Pulmonary artery endothelial cell (primary cell): ENCODE measurements around the gene ZFYVE28. TPM values are rescaled to one million over a fixed set of nuclear protein-coding genes. Genes with fewer than 3 reads are reported as not detected.
"Not testable (repeated sequence)": the region's sequence is repeated elsewhere in the genome, so short reads cannot be mapped to it uniquely, and the experiment has no call there.

Source experiments
- DNase-seq: peaks from one replicate; pipeline ENCODE4 v3.0.0-alpha.2; 2011; ENCODE audit warnings: low read depth, low spot score
- total RNA-seq: library from RNA; depleted of rRNA; stranded (reverse); fragments of >200 nt; gene quantifications from 2 replicates; pipeline ENCODE4 v1.2.3, GENCODE V29; 2014

The ZFYVE28 gene
- total RNA-seq, 1 donor from 2014 or later = 10.8 TPM

DNA sequence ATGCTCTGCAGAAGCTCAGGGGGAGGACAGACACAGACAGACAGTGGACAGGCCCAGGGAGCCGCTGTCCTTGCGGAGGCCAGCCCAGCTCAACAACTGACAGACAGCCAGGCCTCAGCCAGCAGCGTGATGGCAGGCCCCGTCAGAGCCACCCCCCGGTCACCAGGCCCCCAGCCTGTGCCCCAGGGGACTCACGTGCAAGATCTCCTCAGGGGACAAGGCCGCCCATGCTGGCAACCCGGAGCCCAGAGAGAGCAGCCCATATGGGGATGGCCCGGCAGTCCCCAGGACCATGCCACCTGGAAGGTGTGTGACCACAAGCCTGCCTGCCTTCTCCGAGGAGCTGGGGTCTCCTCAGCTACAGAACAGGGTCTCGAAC, 128.5 kb downstream of the ZFYVE28 start:
- DNase-seq = no peak

DNA sequence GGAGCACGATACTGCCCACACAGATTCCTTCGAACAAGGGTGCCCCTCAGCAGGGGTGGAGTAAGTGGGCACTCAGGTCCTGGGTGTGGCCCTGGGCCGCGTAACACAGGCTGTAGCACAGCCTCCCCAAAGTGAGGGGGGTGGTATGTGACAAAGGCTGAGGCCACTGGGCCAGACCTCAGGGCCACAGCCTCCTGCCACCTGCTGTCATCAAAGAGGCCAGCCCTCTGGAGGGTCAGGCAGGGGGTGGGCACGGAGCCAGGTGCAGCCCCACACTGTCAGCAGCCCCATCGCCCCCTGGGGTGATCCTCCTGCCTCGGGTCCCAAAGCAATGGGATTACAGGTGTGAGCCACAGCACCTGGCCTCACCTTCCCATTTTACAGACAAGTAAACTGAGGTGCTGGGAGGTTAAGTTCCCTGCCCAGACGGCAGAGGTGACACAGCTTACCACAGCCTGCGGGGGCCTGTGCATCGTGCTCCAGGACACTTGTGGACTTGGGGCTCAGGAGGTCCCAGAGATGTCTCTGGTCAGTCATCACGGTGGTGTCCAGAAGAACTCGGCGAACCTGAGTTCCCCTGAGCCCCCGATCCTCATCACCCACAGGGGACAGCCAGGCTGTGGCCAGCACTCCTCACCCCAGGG, 129.0 kb downstream of the ZFYVE28 start:
- no peak for DNase-seq

DNA sequence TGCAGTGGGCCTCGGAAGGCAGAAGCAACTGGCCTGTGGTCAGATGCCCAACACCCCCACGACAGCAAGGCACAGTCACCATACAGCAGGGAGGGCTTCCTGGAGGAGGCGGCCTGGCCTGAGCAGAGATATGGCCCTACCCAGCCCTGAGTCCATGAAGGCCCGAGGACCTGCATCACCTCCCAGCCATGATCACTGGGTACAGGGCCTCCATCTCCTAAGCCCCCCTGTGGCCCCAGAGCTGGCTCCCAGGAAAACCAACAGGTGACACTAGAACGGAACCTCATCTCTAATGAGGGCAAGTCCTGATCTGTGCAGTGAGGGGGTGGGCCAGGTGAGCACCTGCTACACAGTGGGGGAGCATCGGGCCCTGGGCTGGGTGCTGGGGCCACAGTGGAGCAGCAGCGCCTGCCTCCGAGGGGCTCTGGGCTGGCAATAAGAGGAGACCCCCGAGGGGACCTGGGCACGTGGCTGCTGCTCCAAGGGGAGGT, 130.3 kb downstream of the ZFYVE28 start:
- no peak for DNase-seq

DNA sequence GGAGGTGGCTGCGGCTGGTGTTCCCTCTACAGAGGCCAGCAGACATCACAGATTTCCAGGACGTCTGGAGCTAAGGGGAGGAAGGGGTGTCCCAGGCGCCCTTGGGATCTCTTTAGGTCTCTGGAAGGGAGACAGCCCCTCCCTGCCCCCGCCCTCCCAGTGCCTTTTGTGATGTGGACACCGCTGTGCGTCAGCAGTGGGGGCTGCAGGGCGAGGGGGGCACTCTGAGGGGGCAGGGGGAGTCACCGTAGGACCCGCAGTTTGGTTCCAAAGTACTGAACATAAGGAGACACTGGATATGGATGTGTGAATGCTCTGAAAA, 130.9 kb downstream of the ZFYVE28 start:
- DNase-seq = no peak

- DNase-seq = no peak
Observed at GRCh38 chr4:2286904-2287593, 131.4 kb downstream of the ZFYVE28 start.

- DNase-seq = no peak
Observed at GRCh38 chr4:2285613-2286381, 132.6 kb downstream of the ZFYVE28 start.

DNA sequence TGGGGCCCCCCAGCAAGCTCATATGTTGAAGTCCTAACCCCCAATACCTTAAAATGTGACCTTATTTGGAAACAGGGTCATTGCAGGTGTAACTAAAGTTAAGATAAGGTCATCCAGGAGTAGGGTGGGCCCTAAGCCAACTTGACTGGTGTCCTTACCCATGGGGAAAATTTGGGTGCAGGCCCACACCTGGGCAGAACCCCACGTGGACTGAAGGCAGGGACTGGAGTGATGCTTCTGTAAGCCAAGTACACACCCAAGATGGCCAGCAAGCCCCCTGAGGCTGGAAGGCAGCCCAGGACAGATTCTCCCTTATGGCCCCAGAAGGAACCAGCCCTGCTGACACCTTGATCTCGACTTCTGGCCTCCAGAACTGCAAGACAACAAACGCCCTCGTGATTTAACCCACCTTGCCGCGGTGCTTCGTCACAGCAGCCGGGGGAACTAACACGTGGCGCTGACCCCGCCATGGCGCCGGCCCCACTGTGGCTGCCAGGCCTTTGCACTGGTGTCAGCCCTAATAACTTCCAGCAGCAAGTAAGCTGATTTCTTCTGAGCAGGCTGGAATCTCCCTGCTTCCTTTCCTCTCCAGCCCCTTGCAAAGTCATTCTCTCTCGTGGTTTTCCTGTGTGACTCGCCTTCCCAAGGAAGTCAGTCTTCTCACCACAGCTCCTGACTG, 133.4 kb downstream of the ZFYVE28 start:
- peak; percentile 43 for DNase-seq

GRCh38 chr4:2284161-2284933, 134.1 kb downstream of the ZFYVE28 start:
- no peak for DNase-seq

GRCh38 chr4:2283199-2283711, 135.2 kb downstream of the ZFYVE28 start:
- DNase-seq = no peak

- no peak for DNase-seq
Observed at GRCh38 chr4:2281575-2282343, 136.7 kb downstream of the ZFYVE28 start.

DNA sequence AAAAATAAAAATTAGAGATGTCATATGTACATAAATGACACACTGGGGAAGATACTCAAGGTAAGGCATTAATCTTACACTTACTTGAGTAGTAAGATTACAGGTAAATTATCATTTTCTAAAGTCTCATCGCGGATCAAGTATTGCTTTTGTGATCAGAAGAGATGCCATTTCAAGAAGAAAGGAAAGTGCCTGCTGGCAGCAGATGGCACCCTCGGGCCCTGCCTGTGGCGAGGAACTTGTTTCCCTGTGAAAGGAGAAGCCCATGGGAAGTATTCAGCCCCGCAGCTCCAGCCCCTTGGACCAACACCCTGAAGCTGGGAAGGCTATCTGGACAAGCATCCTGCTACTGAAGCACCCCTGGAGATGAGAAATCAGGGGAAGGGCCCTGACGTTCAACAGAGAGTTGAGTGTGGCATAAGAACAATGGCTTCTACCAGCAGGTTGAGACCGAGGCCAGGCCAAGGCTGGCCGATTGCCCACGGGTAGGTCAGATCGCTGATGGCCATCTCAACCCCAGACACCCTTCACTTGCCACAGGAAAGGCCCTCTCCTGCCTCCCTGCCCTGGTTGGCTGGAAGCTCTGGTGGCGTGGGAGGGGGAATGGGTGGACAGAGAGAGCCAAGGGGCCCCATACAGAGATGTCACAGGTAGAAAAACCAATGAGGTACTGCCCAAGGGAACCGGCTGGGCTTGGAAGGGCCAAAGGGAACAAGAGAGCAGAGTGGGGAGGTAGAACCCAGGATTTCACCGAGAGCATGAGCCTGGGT, 137.7 kb downstream of the ZFYVE28 start:
- no peak for DNase-seq

GRCh38 chr4:2277956-2278355, 140.5 kb downstream of the ZFYVE28 start:
- DNase-seq = no peak

GRCh38 chr4:2276581-2277325, 141.7 kb downstream of the ZFYVE28 start:
- no peak for DNase-seq

DNA sequence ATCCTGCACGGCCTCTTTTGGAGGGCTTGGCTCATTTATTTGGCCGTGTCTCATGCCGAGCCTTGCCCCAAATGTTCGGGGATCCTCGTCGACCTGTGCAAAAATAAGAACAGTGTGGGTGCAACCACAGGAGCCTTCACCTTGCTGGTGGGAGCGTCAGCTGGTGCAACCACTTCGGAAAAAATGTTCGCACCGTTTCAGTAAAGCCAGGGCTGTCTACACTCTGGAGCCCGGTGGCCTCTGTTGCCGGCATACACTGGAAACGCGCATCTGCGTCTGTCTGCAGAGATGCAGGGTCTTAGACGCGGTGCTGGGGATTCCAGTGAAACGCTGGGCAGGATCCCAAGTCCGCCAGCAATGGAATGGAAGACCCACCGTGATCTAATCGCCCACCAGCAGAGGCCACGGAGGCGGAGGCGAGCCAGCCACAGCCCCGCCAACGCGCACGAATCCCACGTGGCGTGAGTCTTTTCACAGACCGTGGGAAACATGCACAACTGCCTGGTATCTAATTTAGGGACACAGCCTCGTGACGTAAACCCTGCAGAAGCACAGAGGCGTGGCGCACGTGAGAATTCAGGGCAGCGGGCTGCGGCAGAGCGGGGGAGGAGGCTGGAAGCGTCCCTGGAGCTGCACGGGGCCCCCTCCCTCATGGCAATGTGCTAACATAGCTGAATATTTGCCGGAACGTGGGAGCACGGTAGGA, 142.7 kb downstream of the ZFYVE28 start:
- no peak for DNase-seq

GRCh38 chr4:2275044-2275397, 143.4 kb downstream of the ZFYVE28 start:
- not testable (repeated sequence) for DNase-seq

- DNase-seq = no peak
Observed at GRCh38 chr4:2274320-2275043, 144.0 kb downstream of the ZFYVE28 start.

GRCh38 chr4:2273657-2274319, 144.7 kb downstream of the ZFYVE28 start:
- DNase-seq = no peak
